ENCODE data around the gene PHTF1.

The PHTF1 gene

GRCh38 chr1:113670650-113671049 lies 88.6 kb downstream of the PHTF1 start:
- H3K4me1 ChIP-seq, result peaks cover 0 to 10% (median 0%) of the 10 kb centered on the region in 10 experiments; a peak in 3 of 20 replicates
- H3K9ac ChIP-seq, result no peak overlapping the region
- H3K4me3 ChIP-seq, result no peak overlapping the region
- no peak overlapping the region for H3K27ac ChIP-seq
- H3K36me3 ChIP-seq, result peaks cover 0 to 40% (median 17%) of the 10 kb centered on the region in 11 experiments; a peak in 17 of 22 replicates
- TF ChIP-seq Cebpa-rat (IDR thresholded peaks at IDR 0.05), result no peak
- H3K4me2 ChIP-seq, result no peak overlapping the region
- no peaks in the 10 kb centered on the region for H3K27me3 ChIP-seq
- no peaks in the 10 kb centered on the region for H4K20me1 ChIP-seq
- peaks cover 10 to 26% (median 17%) of the 10 kb centered on the region in 11 experiments; a peak in 20 of 22 replicates for H3K9me3 ChIP-seq (replicated peaks in 1 of 11)

- Histone ChIP-seq H3K27me3 (no peaks in the 10 kb centered on the region), H3K36me3 (peaks cover 0 to 40% (median 17%) of the 10 kb centered on the region in 11 experiments; a peak in 17 of 22 replicates), H3K9ac (no peak overlapping the region), H4K20me1 (no peaks in the 10 kb centered on the region), H3K4me2 (no peak overlapping the region), H3K4me3 (no peak overlapping the region), H3K4me1 (peaks cover 0 to 8% (median 0%) of the 10 kb centered on the region in 10 experiments; a peak in 6 of 20 replicates), H3K9me3 (replicated peaks in 1 of 11) (peaks cover 10 to 26% (median 17%) of the 10 kb centered on the region in 11 experiments; a peak in 20 of 22 replicates), H3K27ac (no peak overlapping the region)
- no peak for TF ChIP-seq Cebpa-rat (IDR thresholded peaks at IDR 0.05)
These were observed 89.3 kb downstream of the PHTF1 start for GRCh38 chr1:113669988-113670387.

GRCh38 chr1:113666126-113666525 lies 93.2 kb downstream of the PHTF1 start:
- peaks cover 0 to 19% (median 11%) of the 10 kb centered on the region in 11 experiments; a peak in 12 of 22 replicates for H3K36me3 ChIP-seq
- TF ChIP-seq Cebpa-rat (IDR thresholded peaks at IDR 0.05), result no peak
- H3K4me1 ChIP-seq, result peaks cover 0 to 43% (median 24%) of the 10 kb centered on the region in 10 experiments; a peak in 12 of 20 replicates
- peaks cover 12 to 53% (median 19%) of the 10 kb centered on the region in 11 experiments; a peak in 20 of 22 replicates for H3K9me3 ChIP-seq (replicated peaks in 1 of 11)
- no peak overlapping the region for H3K9ac ChIP-seq
- H3K4me3 ChIP-seq, result no peak overlapping the region
- H3K27ac ChIP-seq, result no peak overlapping the region
- no peak overlapping the region for H3K4me2 ChIP-seq
- no peaks in the 10 kb centered on the region for H4K20me1 ChIP-seq
- H3K27me3 ChIP-seq, result no peaks in the 10 kb centered on the region

- Histone ChIP-seq H3K4me2 (peak overlapping the region in 2 of 11 experiments; percentile 44 to 46; a peak in 3 of 22 replicates), H3K9me3 (replicated peaks in 1 of 11) (peaks cover 12 to 53% (median 19%) of the 10 kb centered on the region in 11 experiments; a peak in 20 of 22 replicates), H3K27me3 (no peaks in the 10 kb centered on the region), H3K4me3 (no peak overlapping the region), H3K36me3 (peaks cover 0 to 19% (median 11%) of the 10 kb centered on the region in 11 experiments; a peak in 12 of 22 replicates), H4K20me1 (no peaks in the 10 kb centered on the region), H3K9ac (no peak overlapping the region), H3K4me1 (peaks cover 0 to 54% (median 26%) of the 10 kb centered on the region in 10 experiments; a peak in 12 of 20 replicates), H3K27ac (peak overlapping the region in 2 of 11 experiments; percentile 70 to 75; a peak in 4 of 22 replicates)
- TF ChIP-seq Cebpa-rat (IDR thresholded peaks at IDR 0.05), result no peak
These were observed 94.2 kb downstream of the PHTF1 start for GRCh38 chr1:113665071-113665470.

- H3K4me3 ChIP-seq, result no peak overlapping the region
- H4K20me1 ChIP-seq, result no peaks in the 10 kb centered on the region
- peak overlapping the region in 8 of 11 experiments; percentile 15 to 75 (median 70); a peak in 15 of 22 replicates for H3K27ac ChIP-seq
- 0 out of 22 replicates have a peak overlapping the region, but pooled peaks of 3 of the 11 experiments have one; percentile 15 to 38 (median 22) for H3K9ac ChIP-seq
- peak overlapping the region in 7 of 11 experiments; percentile 2 to 64 (median 35); a peak in 11 of 22 replicates for H3K4me2 ChIP-seq
- TF ChIP-seq Cebpa-rat (IDR thresholded peaks at IDR 0.05), result peak in 8 of 11 experiments; percentile 45 to 74 (median 64); a peak in 11 of 22 replicates
- H3K36me3 ChIP-seq, result peaks cover 4 to 23% (median 11%) of the 10 kb centered on the region in 11 experiments; a peak in 13 of 22 replicates
- no peaks in the 10 kb centered on the region for H3K27me3 ChIP-seq
- peaks cover 12 to 53% (median 19%) of the 10 kb centered on the region in 11 experiments; a peak in 20 of 22 replicates for H3K9me3 ChIP-seq (replicated peaks in 1 of 11)
- H3K4me1 ChIP-seq, result peaks cover 0 to 61% (median 27%) of the 10 kb centered on the region in 10 experiments; a peak in 12 of 20 replicates
These were observed 95.9 kb downstream of the PHTF1 start for GRCh38 chr1:113663165-113663951.

GRCh38 chr1:113662101-113662500 lies 97.2 kb downstream of the PHTF1 start:
- Histone ChIP-seq H3K27me3 (no peaks in the 10 kb centered on the region), H3K4me1 (peaks cover 2 to 61% (median 27%) of the 10 kb centered on the region in 10 experiments; a peak in 16 of 20 replicates), H4K20me1 (no peaks in the 10 kb centered on the region), H3K4me3 (no peak overlapping the region), H3K4me2 (peak overlapping the region in 5 of 11 experiments; percentile 23 to 48 (median 36); a peak in 8 of 22 replicates), H3K9ac (no peak overlapping the region), H3K36me3 (peaks cover 4 to 21% (median 9%) of the 10 kb centered on the region in 11 experiments; a peak in 13 of 22 replicates), H3K27ac (peak overlapping the region in 7 of 11 experiments; percentile 22 to 75 (median 70); a peak in 13 of 22 replicates), H3K9me3 (replicated peaks in 1 of 11) (peaks cover 9 to 40% (median 12%) of the 10 kb centered on the region in 11 experiments; a peak in 20 of 22 replicates)
- TF ChIP-seq Cebpa-rat (IDR thresholded peaks at IDR 0.05), result no peak

GRCh38 chr1:113660088-113660487 lies 99.2 kb downstream of the PHTF1 start:
- peaks cover 5 to 57% (median 27%) of the 10 kb centered on the region in 10 experiments; a peak in 16 of 20 replicates for H3K4me1 ChIP-seq
- H3K27ac ChIP-seq, result peak overlapping the region in 1 of 11 experiments; percentile 37; a peak in 1 of 22 replicates
- peaks cover 0 to 10% (median 4%) of the 10 kb centered on the region in 11 experiments; a peak in 3 of 22 replicates for H3K36me3 ChIP-seq
- H4K20me1 ChIP-seq, result no peaks in the 10 kb centered on the region
- H3K9me3 ChIP-seq (replicated peaks in 1 of 11), result peaks cover 0 to 27% (median 0%) of the 10 kb centered on the region in 11 experiments; a peak in 9 of 22 replicates
- no peak overlapping the region for H3K4me3 ChIP-seq
- H3K9ac ChIP-seq, result no peak overlapping the region
- H3K27me3 ChIP-seq, result no peaks in the 10 kb centered on the region
- TF ChIP-seq Cebpa-rat (IDR thresholded peaks at IDR 0.05), result no peak
- H3K4me2 ChIP-seq, result peak overlapping the region in 3 of 11 experiments; percentile 1 to 14 (median 12); a peak in 2 of 22 replicates

- peaks cover 0 to 10% (median 4%) of the 10 kb centered on the region in 11 experiments; a peak in 3 of 22 replicates for H3K36me3 ChIP-seq
- no peak for TF ChIP-seq Cebpa-rat (IDR thresholded peaks at IDR 0.05)
- H3K27ac ChIP-seq, result 0 out of 22 replicates have a peak overlapping the region, but pooled peaks of 1 of the 11 experiments have one; percentile 32
- H3K4me3 ChIP-seq, result no peak overlapping the region
- peaks cover 0 to 27% (median 0%) of the 10 kb centered on the region in 11 experiments; a peak in 9 of 22 replicates for H3K9me3 ChIP-seq (replicated peaks in 1 of 11)
- H4K20me1 ChIP-seq, result no peaks in the 10 kb centered on the region
- peaks cover 5 to 52% (median 26%) of the 10 kb centered on the region in 10 experiments; a peak in 16 of 20 replicates for H3K4me1 ChIP-seq
- H3K27me3 ChIP-seq, result no peaks in the 10 kb centered on the region
- no peak overlapping the region for H3K9ac ChIP-seq
- no peak overlapping the region for H3K4me2 ChIP-seq
These were observed 99.7 kb downstream of the PHTF1 start for GRCh38 chr1:113659556-113659955.
